GM04504 (cell line): ENCODE measurements around the gene DERA.
"Not testable (repeated sequence)": the region's sequence is repeated elsewhere in the genome, so short reads cannot be mapped to it uniquely, and the experiment has no call there.

ENCODE experiments used
- DNase-seq: peaks from one replicate; pipeline ENCODE4 v3.0.0-alpha.2; 2012; ENCODE audit warnings: low read depth

DERA gene

DNA sequence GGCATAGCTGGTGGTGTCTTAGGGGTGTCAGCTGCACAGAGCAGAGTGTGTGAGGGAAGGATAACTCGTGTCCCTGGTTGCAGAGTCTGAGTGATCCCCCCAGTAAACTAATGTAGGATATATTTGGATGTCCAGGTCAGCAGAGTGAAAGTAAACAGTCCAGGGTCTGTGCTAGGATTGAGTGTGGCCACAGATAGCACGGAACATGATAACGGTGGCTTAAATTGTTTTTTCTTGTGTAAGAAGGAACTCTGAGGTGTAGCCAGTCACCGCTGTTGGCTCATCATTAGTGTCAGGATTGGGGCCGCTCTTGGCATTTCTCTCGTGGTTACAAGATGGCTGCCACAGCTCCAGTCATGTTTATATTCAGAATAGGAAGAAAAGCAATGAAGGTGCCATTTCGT is 97.3 kb downstream of the DERA start:
- DNase-seq: no peak

DNA sequence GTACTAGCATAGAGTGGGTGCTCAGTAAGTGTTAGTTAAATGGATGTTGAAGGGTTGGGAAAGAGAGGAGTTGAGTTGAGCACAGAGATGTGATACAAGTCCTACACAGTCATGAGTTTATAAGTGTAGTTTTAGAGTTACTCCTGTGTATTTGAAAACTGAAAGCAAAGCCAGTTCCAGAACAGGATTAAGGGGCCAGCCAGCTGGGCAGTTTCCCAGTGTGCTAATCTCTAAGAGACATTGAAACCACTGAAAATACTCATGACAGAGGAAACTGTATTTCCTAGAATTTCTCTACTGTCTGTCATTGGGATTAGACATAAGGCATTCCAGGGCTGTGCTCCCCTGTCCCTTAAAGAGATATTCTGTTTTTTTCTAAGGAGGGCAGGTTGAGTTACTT is 101.0 kb downstream of the DERA start:
- no peak for DNase-seq

DNA sequence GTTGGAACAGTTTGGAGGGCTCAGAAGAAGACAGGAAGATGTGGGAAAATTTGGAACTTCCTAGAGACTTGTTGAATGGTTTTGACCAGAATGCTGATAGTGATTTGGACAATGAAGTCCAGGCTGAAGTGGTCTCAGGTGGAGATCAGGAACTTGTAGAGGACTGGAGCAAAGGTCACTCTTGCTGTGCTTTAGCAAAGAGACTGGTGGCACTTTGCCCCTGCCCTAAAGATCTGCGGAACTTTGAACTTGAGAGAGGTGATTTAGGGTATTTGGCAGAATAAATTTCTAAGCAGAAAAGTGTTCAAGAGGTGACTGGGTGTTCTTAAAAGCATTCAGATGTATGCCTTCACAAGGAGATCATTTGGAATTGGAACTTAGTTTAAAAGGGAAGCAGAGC is 102.6 kb downstream of the DERA start:
- not testable (repeated sequence) for DNase-seq

DNA sequence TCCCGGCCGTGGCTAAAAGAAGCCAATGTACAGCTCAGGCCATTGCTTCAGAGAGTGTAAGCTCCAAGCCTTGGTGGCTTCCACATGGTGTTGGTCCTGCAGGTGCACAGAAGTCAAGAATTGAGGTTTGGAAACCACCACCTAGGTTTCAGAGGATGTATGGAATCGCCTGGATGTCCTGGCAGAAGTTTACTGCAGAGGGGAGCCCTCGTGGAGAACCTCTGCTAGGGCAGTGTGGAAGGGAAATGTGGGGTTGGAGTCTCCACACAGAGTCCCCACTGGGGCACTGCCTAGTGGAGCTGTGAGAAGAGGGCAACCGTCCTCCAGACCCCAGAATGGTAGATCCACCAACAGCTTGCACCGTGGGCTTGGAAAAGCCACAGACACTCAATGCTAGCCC is 103.3 kb downstream of the DERA start:
- DNase-seq: not testable (repeated sequence)

DNA sequence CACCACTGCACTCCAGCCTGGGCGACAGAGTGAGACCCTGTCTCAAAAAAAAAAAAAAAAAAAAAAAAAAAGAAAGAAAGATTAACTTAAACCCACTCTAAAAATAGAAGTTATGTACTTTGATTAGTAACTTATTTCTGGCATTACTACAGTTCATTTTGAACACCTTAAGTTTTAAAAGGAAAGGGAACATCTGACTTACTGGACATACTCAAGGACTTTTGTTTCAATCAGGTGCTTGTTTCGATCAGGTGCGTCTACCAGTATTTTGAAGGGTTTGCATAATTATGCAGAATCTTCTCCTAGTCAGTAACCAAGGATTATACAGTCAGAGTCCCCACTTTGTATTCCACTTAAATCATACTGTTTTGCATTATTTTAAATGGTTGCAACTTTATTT is 105.6 kb downstream of the DERA start:
- no peak for DNase-seq

DNA sequence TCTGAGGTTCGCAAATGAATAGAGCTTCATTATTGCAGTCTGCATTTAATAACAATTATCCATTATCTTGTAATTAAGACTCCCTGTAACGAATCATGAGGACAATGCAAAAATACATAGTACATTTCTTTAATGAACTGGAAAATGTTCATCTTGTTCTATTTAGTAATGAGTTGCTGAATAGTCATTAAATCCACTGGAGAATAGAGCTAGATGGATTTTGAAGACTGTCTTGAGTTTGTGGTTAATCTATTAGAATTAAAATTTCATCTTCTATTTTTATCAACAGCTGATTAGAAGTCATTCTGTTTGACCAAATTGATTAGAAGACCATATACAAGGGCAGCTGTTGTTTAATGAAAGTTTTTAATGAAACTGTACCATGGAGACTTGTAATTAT is 107.2 kb downstream of the DERA start:
- no peak for DNase-seq

DNA sequence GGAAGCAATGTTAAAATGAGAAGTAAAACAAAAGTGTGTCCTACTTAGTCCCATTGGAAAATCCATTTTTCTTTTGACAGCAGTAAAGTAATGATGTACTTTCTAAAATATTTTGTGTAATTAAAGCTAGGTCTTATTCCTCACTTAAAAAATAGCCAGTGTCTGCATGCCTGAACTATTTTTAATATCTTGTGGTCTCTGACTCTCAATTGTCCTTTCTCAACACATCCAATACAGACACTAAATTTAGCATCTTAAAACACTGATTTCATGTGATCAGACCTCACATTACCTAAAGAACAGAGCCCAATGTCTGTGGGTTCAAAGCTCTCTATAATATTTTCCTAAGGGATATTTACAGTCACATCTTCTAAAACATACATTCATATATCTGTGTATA is 108.0 kb downstream of the DERA start:
- DNase-seq: no peak

DNA sequence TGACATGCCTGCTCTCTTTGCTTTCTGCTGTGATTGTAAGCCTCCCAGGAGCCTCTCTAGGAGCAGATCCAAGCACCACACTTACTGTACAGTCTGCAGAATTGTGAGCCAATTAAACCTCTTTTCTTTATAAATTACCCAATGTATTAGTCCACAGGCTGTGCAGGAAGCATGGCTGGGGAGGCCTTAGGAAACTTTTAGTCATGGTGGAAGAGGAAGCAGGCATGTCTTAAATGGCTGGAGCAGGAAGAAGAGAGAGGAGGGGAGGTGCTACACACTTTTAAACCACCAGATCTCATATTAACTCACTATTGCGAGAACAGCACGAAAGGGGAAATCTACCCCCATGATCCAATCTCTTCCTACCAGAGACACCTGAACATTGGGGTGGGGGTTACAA is 108.9 kb downstream of the DERA start:
- DNase-seq: no peak

DNA sequence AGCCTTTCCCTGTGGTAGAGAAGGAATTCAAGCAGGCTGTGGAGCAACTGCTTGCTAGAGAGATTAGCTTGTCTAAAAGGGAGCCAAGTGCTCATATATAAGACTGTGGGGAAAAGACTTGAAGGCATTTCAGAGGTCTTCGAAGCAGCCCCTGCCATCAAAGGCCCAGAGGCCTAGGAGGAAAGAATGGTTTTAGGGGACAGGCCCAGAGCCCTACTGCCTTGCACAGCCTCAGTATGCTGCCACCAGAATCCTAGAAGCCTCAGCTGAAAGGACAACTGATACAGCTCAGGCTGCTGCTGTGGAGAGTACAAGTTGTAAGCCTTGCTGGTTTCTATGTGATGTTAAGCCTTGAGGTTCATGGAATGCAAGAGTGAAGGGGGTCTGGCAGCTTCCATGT is 109.9 kb downstream of the DERA start:
- no peak for DNase-seq

DNA sequence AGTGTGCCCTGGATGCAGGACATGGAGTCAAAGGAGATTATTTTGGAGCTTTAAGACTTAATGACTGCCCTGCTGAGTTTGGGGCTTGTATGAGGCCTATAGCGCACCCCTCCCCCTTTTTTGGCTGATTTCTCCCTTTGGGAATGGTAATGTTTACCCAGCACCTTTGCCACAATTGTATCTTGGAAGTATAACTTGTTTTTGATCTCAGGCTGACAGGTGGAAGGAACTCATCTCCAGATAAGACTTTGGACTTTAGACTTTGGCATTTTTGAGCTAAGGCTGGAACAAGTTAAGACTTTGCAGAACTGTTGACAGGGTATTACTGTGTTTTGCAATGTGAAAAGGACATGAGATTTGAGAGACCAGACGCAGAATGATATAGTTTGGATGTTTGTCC is 110.5 kb downstream of the DERA start:
- DNase-seq: no peak

DNA sequence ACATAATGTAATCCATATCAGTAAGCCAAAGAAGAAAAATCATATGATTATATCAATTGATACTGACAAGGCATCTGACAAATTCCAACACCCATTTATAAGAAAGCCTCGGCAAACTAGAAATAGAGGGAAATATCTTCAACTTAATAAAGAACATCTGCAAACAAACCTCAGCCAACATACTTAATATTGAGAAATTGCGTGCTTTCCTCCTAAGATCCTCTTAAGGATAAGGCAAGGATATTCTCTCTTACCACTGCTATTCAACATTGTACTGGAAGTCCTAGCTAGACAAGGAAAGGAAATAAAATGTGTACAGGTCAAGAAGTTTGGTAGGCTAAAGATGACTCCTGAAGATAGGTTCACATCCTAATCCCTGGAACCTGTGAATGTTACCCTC is 115.9 kb downstream of the DERA start:
- peak; percentile 6 for DNase-seq

DNA sequence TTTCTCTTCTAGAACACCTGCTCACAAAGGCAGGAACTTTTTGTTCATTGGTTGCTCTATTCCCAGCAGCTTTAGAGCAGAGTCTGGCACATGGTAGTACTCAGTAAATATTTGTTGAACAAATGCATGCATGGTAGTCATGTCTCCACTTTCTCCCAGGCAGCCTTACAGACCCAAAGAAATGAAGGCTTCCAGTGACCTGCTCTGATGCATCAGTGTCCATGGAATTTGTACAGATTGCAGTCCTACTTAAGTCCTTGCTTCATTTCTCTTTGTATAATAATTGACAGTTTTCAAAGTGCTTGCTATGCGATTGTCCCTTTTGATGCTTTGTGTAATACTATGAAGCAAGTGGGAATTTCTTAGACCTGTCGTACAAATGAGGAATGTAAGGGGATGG is 119.6 kb downstream of the DERA start:
- no peak for DNase-seq

DNA sequence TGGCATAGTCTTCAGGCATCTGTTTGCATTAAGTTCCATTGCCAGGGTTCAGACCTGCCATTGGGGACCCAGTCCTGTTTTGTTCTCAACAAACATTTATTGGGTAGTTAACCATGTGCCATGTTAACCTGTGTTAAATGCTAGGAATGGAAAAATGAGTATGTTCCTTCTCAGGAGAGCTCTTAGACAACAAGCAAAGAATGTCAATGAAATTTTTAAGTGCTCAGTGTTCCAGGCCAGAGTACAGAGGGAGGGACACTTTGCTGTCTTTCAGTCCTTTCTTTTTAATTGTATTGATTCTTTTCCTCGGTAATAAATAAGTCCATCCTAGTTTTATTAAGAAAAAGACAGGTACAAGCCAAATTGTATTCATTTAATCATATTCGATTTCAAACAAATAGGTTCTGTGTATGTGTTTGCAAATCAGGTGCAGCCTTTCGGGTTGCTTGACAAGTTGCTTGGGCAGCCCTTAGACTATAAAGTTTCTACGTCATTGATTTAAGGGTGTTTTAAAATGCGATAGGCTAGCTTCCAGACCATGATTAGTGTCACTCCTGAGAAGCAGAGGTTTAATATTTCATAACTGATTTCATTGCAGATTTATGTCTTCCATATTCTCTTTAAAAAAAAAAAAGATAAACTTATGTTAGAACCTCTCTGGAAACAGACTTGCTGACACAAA is 123.1 kb downstream of the DERA start:
- no peak for DNase-seq

DNA sequence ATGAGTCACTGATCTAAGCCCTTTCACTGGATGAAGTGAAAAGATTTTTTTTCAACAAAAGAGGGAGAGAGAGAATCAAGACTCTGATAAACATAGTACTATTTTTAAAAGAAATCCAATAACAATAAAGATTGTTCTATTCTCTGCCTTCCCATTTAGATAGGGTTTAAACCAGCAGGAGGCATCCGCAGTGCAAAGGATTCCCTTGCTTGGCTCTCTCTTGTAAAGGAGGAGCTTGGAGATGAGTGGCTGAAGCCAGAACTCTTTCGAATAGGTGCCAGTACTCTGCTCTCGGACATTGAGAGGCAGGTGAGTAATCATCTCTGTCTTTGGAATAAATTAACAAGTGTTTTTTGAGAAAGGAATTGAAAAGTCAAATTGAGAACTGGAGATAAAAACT is 124.9 kb downstream of the DERA start:
- DNase-seq: no peak

DNA sequence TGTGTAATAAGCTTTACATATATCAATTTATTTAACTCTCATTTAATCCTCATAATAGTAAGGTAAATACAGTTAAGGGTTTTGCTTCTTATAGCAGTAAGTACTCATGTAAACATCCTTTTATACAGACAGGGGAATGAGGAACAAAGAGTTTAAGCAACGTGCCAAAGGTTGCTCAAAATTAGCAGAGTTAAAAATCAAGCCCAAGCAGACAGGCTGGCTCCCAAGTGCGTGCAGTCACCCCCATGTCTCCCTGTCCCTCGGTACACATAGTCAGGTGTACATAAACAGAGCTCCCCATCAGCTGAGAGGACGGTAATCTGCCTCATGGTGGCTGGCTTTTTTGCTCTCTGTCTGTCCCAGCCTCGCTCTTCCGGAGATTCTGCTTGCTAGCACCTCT is 126.4 kb downstream of the DERA start:
- no peak for DNase-seq

DNA sequence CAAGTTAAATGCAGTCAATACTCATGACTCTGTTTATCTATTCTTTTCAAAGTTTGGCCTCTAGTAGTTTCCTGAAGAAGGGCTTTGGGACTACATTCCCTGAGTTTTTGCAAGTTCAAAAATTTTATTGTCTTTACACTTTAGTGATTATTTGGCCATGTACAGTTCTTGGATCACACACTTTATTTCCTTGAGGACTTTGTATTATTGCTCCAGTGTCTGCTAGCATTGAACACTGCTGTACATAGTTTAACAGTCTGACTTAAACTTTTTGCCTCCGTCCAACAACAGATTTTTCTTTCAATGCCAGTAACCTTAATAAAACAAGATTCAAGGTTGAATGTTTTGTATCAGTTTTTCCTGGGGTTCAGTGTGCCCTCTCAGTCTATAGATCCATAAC is 132.3 kb downstream of the DERA start:
- no peak for DNase-seq

DNA sequence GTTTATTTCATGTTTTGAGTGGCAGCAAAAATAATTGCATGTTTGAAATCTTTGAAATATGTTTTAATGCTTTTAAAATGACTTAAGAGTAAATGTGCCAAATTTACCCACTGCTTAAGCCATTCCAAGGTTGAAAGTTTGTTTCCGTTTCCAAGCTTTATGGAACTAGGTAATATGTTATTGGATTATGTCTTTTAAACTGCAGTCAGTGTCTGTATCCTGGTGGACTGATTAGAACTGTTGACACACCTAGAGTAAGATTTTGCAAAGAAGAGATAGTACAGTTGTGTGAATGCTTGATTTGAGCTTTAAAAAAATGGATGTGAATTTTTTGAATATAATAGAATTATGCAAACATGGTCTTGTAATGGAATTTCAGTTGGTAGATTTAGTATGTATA is 135.1 kb downstream of the DERA start:
- no peak for DNase-seq

DNA sequence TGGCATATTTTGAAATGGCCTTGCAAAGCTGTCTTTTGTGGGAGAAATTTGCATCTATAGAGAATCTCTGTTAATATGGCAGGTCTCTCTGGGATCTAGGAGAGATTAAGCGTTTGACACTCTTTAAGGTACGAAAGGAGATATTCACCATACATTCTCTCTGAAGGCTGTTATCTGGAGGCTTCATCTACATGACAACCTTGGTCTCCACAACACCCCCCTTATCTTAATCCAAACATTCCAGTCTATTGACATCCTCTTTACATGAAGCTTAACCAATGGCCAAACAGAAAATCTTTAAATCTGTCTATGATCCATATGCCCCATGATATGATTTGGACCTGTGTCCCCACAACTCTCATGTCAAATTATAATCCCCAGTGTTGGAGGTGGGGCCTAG is 137.4 kb downstream of the DERA start:
- no peak for DNase-seq

DNA sequence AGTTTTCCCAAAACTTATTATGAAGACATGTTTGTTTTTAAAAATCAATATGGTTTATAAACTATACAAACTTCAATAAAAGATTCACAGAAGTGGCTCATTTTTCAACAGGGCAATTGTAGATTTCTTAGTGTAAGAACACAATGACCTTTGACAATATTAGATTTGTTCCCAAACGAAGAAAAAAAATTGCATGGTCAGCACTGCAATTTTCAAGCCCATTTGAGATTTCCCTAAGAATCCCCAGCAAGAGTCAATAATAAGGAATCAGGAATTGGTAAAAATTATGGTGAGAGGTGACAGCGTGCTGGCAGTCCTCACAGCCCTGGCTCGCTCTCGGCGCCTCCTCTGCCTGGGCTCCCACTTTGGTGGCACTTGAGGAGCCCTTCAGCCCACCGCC is 145.8 kb downstream of the DERA start:
- DNase-seq: no peak

DNA sequence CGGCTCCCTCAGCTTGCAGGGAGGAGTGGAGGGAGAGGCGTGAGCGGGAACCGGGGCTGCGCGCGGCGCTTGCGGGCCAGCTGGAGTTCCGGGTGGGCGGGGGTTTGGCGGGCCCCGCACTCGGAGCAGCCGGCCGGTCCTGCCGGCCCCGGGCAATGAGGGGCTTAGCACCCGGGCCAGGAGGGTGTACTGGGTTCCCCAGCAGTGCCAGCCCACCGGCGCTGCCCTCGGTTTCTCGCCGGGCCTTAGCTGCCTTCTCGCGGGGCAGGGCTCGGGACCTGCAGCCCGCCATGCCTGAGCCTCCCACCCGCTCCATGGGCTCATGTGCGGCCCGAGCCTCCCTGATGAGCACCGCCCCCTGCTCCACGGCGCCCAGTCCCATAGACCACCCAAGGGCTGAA is 146.2 kb downstream of the DERA start:
- DNase-seq: not testable (repeated sequence)

DNA sequence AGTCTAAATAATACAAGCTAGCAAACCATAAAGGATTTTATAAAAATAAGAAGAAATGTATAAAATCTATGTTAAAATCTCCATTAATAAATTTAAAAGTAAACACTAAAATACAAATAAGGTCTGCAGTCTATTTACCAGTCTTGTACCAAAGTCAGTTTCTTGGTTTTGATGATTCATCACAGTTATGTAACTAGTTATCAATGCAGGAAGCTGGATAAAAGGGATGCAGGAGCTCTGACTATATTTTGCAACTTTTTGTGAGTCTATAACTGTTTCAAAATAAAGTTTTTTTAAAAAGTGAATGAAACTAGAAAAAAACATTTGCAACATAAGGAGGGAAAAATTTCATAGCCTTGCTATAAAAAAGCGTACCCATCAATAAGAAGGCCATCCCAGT is 151.5 kb downstream of the DERA start:
- DNase-seq: peak; percentile 9

DNA sequence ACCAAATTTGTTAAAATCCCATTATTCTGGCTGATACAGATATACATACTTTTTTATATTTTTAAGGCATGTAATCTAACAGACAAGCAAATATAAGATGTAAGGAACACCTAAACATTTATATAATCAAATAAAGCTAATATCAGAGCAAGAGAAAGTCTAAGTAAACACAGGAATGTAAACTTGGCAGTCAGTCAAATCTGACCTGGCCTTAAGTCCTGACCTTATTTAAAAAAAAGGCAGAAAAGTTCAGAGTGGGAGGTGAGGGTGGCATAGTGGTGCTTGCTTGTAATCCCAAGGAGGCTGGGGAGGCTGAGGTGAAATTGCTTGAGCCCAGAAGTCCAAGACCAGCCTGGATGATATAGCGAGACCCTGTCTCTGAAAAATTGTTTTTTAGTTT is 152.6 kb downstream of the DERA start:
- no peak for DNase-seq

DNA sequence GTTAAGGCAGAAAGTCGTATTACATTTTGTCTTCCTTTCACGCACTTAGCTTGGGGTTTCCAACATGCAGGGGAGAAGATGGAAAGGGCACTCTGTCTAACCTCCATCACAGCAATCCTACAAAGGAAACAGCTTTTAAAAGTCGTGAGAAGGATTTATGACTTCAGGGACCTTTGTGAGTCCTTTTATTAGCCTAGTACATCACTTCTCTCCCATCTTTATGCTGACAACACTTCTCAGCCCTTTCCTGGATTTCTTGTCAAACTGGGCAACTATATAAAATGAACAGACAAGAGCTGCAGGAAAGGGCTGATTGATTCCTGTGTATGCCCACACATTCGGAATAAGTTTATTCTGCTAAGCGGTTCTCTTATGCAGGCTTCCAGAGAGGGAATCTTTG is 159.0 kb downstream of the DERA start:
- DNase-seq: no peak

DNA sequence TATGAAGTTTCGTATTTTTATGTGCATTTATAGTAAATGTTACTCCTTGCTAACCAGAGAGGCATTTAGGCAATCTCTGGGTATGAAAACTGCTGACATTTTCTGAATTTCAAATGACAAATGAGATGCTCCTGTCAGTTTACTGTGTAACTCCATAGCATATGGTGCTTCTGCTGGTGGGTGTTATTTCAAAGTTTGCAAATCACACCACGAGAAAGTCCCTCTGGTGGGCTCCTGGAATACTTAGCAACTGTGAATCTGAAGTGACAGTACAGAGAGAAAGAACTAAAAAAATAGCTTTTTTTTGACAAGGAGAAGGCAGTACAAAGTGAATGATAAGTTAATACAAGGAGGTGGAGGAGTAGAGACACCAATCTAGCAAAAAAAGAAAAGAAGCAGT is 161.5 kb downstream of the DERA start:
- no peak for DNase-seq

DNA sequence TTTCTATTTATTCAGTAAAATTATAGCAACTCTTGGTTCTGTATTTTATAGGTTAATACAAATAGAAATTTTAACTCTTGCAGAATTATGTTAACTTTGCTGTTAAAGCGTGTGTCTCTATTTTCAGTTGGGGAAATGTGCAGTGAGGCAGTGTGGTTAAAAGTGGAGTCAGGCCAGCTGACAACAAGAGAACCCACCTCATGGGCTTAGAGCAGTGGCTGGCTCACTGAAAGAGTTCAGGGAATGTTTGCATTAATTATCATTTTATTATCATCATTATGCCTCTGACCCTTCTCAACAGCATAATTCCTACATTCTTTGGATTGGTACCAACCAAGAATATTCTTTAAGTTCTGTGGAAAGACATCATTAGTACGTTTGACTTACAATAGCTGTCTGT is 163.8 kb downstream of the DERA start:
- DNase-seq: no peak
